GM12892 (cell line): ENCODE data around the gene TRRAP.

Experiments
- POLR2A ChIP-seq: IDR thresholded peaks from 2 replicates; pipeline ENCODE4 v1.6.1; 2011; ENCODE audit warnings: low read depth, low read length, control low read depth
- TAF1 ChIP-seq: IDR thresholded peaks from 2 replicates; pipeline ENCODE4 v1.6.1; 2011; ENCODE audit warnings: low read depth, mild to moderate bottlenecking, control low read depth, low read length, borderline replicate concordance

GRCh38 chr7:98903246-98903645 lies 24.9 kb downstream of the TRRAP start:
- TF ChIP-seq TAF1: no peak
- no peak for TF ChIP-seq POLR2A
